GM19240 (cell line): ENCODE data around the gene C17orf107.
A peak's percentile ranks its signal among the peaks of the same experiment; 100 is the strongest.

Source experiments
- DNase-seq: peaks from one replicate; pipeline ENCODE4 v3.0.0; 2011; ENCODE audit warnings: low spot score; ENCODE audit not compliant: insufficient read length

The C17orf107 gene

DNA sequence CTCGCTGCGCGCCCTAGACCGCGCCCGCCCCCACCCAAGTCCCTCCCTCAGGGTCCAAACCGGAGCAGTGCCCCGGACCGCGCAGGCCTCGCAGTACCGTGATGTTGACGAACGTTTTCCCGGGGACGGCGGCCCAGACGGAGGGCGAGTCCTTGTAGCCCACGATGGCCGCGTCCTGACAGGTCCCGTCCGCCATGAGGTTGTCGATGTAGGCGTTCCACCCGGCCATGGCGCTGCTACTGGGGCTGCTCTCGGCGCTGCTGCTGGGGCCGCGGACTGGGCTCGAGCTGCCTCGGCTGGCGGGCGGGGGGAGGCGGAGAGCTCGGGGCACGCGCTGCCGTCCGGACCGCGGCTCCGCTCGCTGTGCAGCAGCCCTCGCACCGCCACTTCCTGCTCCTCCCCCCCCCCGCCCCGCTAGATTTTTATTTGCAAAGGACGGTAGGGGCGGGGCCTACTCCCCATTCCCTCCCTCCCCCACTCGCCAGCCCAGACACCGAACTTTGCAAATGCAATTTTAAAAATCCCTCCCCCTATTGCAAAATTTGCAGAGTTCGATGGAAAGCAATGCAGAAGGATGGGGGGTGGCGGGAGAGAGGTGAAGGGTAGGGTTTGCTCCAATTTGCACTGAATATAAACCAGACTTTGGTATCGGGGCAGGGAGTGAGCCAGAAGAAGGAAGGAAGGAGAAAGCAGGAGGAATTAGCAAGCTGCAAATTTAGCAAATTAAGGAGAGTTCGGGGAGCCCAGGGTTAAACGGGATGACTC lies 49.0 kb downstream of the C17orf107 start, which contains the start of gene PFN1:
Gene PFN1, minus strand, starts transcription at position 365 of the 765 bp plus-strand sequence. Its CDS starts 136 bp downstream, at position 229.
- DNase-seq: peak; percentile 45

DNA sequence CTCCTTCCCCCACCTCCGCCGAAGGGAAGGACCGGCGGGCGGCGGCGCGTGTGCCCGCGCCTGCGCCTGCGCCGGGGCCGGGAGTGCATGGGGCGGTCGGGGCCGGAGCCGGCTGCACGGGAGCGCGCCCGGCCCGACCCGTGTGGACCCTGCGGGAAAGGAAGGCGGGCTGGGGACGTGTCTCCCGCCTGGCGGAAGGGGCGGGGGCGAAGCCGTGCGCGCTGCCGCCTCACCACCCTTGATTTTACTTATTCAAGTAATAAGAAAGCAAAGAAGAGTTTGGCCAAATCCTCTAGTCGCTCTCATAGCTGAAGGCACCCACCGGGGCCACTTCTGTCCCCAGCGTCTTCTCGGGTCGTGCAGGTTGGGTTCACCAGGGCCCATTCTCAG lies 49.6 kb downstream of the C17orf107 start:
- DNase-seq: peak; percentile 70

GRCh38 chr17:4949321-4950074 lies 50.2 kb downstream of the C17orf107 start:
- peak; percentile 68 for DNase-seq

DNA sequence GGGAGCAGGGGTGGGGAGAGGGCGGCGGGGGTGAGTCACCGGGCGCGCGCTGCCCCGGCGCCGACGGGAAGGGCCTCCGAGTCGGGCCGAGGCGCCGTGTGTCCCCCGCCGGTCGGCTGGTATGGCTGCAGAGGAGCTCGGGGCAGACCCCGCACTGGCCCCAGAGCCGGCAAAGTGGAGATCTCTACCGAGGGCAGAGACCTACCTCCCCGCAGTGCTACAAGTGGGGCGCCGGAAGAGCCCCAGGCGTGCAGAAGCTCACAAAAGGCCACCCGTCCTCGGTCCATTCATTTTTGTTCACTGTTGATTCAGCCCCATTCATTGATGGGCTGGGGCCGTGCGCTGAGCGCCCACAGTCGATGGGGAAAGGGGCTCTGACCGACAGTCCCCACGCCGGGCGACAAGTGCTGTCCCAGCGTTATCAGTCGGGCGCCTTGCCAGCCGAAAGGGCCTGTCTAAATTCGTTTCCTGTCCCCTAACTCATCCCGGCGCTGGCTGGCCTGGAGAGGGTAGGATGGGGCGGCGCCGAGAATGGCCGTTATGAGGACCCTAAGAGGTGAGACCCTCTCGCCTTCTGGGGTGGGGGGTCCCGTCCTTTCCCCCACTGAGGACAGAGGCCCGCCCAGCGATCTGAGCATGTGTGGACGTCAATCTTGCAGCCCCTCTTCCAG lies 50.9 kb downstream of the C17orf107 start:
- DNase-seq: peak; percentile 34

DNA sequence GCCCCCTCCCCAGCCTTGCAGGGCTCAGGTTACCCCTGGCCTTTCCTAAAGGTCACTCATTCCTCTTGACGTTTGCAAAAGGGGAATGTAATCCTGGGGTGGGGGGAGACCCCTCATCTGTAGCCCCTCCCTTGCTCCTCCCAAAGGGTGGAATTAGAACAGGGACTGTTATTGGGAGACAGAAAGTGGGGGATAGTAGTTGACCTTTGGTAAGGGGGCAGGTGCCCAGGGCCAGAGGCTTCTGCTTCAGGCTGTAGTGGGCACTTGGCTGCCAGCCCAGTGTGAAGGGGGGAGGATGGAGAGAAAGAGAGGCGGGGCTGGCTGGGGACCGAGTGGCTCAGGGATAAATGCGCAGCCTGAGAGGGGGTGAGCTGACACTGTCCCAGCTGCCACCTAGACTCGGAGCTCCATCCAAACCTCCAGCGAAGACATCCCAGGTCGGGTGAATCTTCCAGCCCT lies 51.4 kb downstream of the C17orf107 start, which contains the start of gene ENO3:
Gene ENO3, plus strand, starts transcription at position 374 of the 459 bp plus-strand sequence. CDS start 711 bp downstream, outside the sequence.
- no peak for DNase-seq

DNA sequence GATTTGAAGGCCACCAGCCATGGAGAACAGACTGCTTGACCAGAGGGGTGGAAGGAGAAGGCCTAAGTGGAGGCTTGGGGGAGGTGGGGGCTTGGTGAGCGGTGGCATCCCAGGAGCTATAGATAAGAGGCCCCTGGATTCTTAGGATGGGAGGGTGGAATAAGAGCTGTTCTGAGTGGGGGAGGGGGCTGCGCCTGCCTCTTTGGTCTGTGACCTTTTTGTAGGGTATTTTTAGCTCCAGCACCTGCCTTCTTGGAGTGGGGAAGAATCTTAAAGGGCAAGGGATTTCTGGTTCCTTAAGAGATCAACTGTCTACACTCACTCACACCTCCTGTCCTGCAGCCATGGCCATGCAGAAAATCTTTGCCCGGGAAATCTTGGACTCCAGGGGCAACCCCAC lies 52.1 kb downstream of the C17orf107 start:
- DNase-seq: no peak
